Transverse colon (tissue), 4 donors: ENCODE results near the gene FAM118A.
"Not testable (repeated sequence)": the region's sequence is repeated elsewhere in the genome, so short reads cannot be mapped to it uniquely, and the experiment has no call there.

ENCODE experiments used
- EP300 ChIP-seq: sonication (generic); formaldehyde crosslinking; IDR thresholded peaks from one replicate; pipeline ENCODE4 v1.6.1; 2017; ENCODE audit warnings: antibody characterized with exemption, low read depth
- POLR2A ChIP-seq: fragments of 450-650 bp; IDR thresholded peaks from one replicate; pipeline ENCODE4 v1.6.1; 2016; ENCODE audit warnings: antibody characterized with exemption, mild to moderate bottlenecking, moderate library complexity
- POLR2AphosphoS5 ChIP-seq, 3 donors: sonication (generic); formaldehyde crosslinking; IDR thresholded peaks; one replicate each; pipeline ENCODE4 v1.6.1; 2016; ENCODE audit warnings: antibody characterized with exemption in 3 of 3
- TF ChIP-seq, protein P1 (sequence below), 5 experiments: fragments of 200-600 bp in 3 of 5; fragments of 450-650 bp in 2 of 5; sonication (generic) in 3 of 5; IDR thresholded peaks; 1 replicate in 2 of 5; 2 replicates in 3 of 5; pipeline ENCODE4 v1.5.1; 2016 to 2017; ENCODE audit warnings: antibody characterized with exemption in 5 of 5, inconsistent platforms in 3 of 5, mild to moderate bottlenecking in 2 of 5, moderate library complexity in 1 of 5

DNA sequence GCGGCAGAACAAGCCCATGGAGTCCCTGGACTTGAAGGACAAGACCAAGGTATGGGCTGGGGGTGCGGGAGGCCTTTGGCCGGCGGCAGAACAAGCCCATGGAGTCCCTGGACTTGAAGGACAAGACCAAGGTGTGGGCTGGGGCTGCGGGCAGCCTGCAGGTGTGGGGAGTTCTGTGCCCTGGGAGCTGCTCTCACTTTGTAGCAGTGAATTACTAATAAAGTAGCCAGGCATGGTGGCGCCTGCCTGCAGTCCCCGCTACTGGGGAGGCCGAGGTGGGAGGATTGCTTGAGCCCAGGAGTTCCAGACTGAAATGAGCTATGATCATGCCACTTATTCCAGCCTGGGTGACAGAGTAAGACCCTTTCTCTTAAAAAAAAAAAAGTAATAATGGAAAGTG, 18.5 kb downstream of the FAM118A start:
- TF ChIP-seq, protein P1, sequence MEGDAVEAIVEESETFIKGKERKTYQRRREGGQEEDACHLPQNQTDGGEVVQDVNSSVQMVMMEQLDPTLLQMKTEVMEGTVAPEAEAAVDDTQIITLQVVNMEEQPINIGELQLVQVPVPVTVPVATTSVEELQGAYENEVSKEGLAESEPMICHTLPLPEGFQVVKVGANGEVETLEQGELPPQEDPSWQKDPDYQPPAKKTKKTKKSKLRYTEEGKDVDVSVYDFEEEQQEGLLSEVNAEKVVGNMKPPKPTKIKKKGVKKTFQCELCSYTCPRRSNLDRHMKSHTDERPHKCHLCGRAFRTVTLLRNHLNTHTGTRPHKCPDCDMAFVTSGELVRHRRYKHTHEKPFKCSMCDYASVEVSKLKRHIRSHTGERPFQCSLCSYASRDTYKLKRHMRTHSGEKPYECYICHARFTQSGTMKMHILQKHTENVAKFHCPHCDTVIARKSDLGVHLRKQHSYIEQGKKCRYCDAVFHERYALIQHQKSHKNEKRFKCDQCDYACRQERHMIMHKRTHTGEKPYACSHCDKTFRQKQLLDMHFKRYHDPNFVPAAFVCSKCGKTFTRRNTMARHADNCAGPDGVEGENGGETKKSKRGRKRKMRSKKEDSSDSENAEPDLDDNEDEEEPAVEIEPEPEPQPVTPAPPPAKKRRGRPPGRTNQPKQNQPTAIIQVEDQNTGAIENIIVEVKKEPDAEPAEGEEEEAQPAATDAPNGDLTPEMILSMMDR (IDR thresholded peaks at IDR 0.05) = not testable (repeated sequence)
- TF ChIP-seq EP300; POLR2A; POLR2AphosphoS5 (IDR thresholded peaks at IDR 0.05): not testable (repeated sequence)
